Ectodermal cell (in vitro differentiated cells): ENCODE measurements around the gene CCDC149.

ENCODE experiments used
- H3K27ac ChIP-seq: 2 replicates; pipeline ENCODE4 v1.7.0; 2013; ENCODE audit warnings: mild to moderate bottlenecking, low read depth, low read length; ENCODE audit not compliant: insufficient read depth, poor library complexity, severe bottlenecking
- H3K27me3 ChIP-seq: 2 replicates; pipeline ENCODE4 v1.7.0; 2013; ENCODE audit warnings: mild to moderate bottlenecking, low read length; ENCODE audit not compliant: insufficient read depth, control insufficient read depth, poor library complexity, severe bottlenecking
- H3K36me3 ChIP-seq: one replicate; pipeline ENCODE4 v1.7.0; 2013; ENCODE audit warnings: low read length; ENCODE audit not compliant: control insufficient read depth, insufficient read depth
- H3K4me1 ChIP-seq: one replicate; pipeline ENCODE4 v1.7.0; 2013; ENCODE audit warnings: low read length; ENCODE audit not compliant: control insufficient read depth, insufficient read depth
- H3K4me3 ChIP-seq: 2 replicates; pipeline ENCODE4 v1.7.0; 2013; ENCODE audit warnings: low read depth, low read length, control low read depth; ENCODE audit not compliant: insufficient read depth
- H3K9me3 ChIP-seq: 2 replicates; pipeline ENCODE4 v1.7.0; 2013; ENCODE audit warnings: mild to moderate bottlenecking, low read length, moderate library complexity; ENCODE audit not compliant: control insufficient read depth
- WGBS, 2 experiments: methylation state at CpG; one replicate each; pipeline ENCODE4 v1.1.7; 2013; ENCODE audit warnings: missing lambda C conversion rate in 2 of 2; 5-methylcytosine and 5-hydroxymethylcytosine counted together

Gene CCDC149

DNA sequence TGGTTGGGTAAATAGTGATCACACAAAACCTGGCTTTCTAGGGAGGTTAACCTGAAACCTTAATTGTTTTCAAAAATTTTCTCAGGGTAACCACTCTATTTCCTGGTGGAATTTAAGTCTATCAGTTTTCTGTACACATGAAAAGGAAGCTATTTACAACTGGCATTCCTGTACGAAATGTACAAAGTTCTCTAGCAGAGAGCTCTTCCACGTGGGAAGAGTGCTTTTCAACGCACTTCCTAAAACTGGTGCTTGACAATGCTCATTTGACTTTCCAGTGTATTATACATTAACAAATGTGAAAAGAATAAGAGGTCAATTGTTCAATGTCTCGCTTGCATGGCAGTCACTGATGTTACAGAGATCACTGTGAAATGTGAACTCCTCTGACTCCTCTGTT is 120.3 kb downstream of the CCDC149 start:
- Histone ChIP-seq H3K4me3 (no peak overlapping the region), H3K9me3 (no peaks in the 10 kb centered on the region), H3K27ac (no peak overlapping the region), H3K27me3 (peaks cover 25% of the 10 kb centered on the region), H3K4me1 (no peaks in the 10 kb centered on the region), H3K36me3 (no peaks in the 10 kb centered on the region)
- 92 to 95% methylated on average over 4 of the region's 4 CpGs for WGBS, 2 experiments

DNA sequence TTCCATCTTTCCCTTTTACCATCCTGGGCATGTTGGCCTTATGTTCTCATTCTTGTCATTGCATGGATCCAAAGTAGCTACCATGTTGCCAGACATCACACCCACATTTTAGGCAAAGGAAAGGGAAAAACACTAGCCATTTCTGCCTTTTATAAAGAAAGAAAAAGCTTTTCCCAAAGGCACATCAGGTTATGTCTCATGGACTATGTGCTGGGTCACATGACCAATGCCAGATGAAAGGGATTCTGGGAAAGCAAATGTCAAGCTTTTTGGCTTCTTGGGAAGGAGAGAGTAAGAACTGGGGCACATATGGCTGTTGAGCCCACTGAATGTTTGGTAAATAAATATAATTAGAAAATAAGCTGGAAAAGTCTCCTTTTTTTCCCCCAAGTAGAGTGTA is 121.8 kb downstream of the CCDC149 start:
- no peaks in the 10 kb centered on the region for H3K4me1 ChIP-seq
- no peaks in the 10 kb centered on the region for H3K36me3 ChIP-seq
- no peak overlapping the region for H3K27ac ChIP-seq
- H3K27me3 ChIP-seq: peaks cover 10% of the 10 kb centered on the region
- no peaks in the 10 kb centered on the region for H3K9me3 ChIP-seq
- H3K4me3 ChIP-seq: no peak overlapping the region

DNA sequence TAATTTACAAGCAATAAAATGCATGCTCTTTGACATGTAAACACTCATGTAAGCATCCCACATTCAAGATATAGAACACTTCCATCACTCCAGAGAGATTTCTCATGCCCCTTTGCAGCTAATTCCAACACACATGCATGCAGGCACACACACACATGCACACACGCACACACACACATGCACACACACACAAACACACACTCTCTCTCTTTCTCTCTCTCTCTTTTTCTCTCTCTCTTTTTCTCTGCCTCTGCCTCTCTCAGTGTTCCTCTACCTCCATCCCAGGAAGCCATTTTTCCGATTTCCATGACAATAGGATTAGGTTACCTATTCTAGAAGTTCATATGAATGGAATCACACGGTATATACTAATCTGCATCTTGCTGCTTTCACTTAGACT is 129.3 kb downstream of the CCDC149 start:
- H3K4me3 ChIP-seq: no peak overlapping the region
- H3K9me3 ChIP-seq: no peaks in the 10 kb centered on the region
- H3K27me3 ChIP-seq: no peaks in the 10 kb centered on the region
- no peaks in the 10 kb centered on the region for H3K36me3 ChIP-seq
- no peaks in the 10 kb centered on the region for H3K4me1 ChIP-seq
- H3K27ac ChIP-seq: no peak overlapping the region
- 71 to 76% methylated on average over 2 to 3 of the region's 3 CpGs for WGBS, 2 experiments

DNA sequence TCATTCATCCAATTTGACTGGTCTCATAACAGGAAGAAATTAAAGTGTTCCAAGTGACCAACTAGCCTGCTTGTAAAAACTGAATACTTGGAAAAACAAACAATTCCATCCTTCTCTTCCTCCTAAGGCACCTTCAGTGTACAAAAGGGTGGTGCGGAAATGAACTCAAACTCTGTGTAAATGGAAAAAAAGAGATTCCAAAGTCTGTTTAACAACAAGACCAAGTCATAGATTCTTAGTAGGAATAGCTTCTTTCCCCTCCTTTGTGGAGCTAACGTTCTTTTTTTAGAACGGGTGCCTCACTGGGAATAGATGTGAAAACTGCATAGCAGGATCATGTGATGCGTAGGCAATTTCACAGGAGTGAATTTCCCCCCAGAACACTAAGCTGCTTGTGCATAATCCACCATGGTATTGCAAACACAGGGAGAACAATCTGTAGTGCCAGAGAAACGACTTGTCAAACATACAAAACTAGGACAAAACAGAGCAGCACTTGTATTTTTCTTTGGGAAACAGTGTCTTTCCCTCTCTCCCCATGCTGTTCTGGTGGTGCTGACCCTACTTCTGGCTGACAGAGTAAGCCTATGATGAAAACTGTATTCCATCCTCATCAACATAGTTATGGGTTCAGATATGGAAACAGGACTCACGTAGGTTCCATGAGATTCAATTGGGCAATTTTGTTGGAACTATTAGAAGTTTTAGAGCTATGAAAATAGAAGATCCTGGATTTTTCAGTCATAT is 130.7 kb downstream of the CCDC149 start:
- no peak overlapping the region for H3K4me3 ChIP-seq
- H3K36me3 ChIP-seq: no peaks in the 10 kb centered on the region
- 90 to 92% methylated on average over 6 of the region's 6 CpGs for WGBS, 2 experiments
- H3K9me3 ChIP-seq: no peaks in the 10 kb centered on the region
- no peaks in the 10 kb centered on the region for H3K27me3 ChIP-seq
- H3K27ac ChIP-seq: no peak overlapping the region
- H3K4me1 ChIP-seq: no peaks in the 10 kb centered on the region

DNA sequence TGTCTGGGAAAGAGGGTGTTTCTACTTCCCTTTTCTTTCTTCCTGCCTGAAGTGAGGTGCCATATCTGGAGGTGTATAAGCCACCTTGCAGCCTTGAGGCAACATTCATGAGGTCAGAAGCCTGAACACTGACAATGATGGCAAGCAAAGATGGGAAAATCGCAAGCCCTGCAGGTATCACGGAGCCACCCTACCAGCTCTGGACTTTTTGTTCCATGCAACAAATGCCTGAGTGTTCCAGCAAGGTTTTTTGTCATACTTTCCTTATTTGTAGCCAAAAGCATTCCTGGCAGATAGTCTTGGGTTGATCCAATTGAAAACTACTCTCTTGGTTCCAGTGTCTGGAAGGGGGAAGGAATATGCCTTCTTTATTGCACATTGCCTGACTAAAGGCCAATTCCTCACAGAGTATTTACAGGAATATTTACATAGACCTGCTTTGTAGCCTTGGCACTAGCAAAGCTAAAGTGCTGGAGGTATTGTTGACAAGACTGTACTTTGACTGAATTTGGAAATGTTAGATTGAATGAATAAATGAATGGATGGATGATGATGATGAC is 131.8 kb downstream of the CCDC149 start:
- H3K27me3 ChIP-seq: no peaks in the 10 kb centered on the region
- H3K9me3 ChIP-seq: no peaks in the 10 kb centered on the region
- H3K4me1 ChIP-seq: no peaks in the 10 kb centered on the region
- 94 to 96% methylated on average over 2 of the region's 2 CpGs for WGBS, 2 experiments
- no peak overlapping the region for H3K27ac ChIP-seq
- no peak overlapping the region for H3K4me3 ChIP-seq
- no peaks in the 10 kb centered on the region for H3K36me3 ChIP-seq

DNA sequence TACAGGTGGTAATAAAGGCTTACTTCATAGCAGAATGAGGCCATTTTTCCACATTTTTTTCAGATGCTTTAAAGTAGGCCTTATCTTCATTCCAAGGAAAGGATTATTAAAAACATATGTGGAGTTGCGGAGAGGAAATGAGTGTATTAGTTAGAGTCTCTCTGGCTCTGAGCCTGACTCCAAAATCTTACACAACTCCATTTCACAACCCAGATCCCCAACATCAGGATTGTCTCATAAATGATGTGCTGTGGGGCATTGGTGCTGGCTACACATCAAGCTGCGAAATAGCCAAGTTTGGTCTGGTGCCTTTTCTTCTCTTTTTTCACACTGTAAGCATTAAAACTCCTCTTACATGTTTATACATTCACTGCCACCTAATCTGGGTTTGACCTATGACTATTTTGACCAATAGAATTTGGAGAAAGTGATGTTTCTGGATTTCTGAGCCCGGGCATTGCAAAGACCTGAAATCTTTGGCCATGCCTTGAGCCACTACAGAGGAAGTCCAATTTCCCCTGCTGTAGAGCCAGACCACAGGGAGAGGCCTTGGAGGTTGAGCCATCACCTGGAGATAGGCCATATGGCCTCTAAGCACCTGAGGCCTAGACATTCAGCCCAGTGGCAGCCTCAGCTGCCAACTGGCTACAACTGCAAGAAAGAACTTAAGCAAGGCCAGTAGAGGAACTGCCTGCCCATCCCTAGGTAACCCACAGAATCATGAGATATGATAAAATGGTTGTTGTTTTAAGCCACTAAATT is 134.2 kb downstream of the CCDC149 start:
- Histone ChIP-seq H3K36me3 (no peaks in the 10 kb centered on the region), H3K4me3 (no peak overlapping the region), H3K27ac (no peak overlapping the region), H3K9me3 (no peaks in the 10 kb centered on the region), H3K27me3 (no peaks in the 10 kb centered on the region), H3K4me1 (no peaks in the 10 kb centered on the region)
- 47 to 50% methylated on average over 2 of the region's 3 CpGs for WGBS, 2 experiments

DNA sequence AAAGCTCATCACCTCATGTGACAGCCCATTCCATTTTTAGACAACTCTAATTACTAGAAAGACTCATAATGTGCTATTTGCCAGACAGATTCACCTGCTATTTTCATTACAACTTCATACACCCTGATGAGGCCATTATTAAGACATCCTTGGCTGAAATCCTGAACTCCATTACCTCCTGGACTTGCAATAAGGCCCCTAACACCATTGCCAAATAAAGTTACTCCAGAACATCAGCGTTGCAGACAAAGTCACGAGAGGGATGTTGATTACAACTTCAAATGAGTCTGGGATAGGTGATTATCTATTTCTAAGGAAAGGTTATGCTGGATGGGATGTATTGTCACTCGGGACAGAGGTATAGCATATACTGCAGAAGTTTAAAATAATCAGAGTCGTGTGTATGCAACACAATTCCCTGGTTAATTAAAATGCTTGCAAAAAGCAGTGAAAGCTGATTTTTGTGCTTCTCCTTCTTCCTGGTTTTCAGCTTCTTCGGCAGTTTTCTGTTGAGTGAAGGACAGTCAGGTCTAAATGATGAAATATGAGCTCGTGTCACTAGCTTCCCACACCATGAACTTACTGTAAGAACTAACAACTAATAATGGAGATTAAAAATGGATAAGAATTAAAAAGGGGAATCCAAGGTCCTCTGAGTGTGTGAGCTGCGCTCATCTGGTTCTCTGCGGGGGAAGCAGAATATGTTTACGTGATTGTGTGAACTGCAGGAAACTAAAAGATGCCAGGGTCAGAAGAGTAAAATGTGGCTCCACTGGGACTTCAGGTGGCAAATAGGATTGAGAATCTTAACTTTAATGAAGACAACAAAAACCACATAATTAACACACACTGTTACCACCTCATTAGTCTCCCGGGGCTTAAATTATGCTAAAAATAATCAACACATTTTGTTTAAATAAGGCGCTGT is 135.0 kb downstream of the CCDC149 start:
- no peak overlapping the region for H3K4me3 ChIP-seq
- H3K36me3 ChIP-seq: no peaks in the 10 kb centered on the region
- no peaks in the 10 kb centered on the region for H3K9me3 ChIP-seq
- no peaks in the 10 kb centered on the region for H3K4me1 ChIP-seq
- no peaks in the 10 kb centered on the region for H3K27me3 ChIP-seq
- no peak overlapping the region for H3K27ac ChIP-seq
- WGBS, 2 experiments: 90 to 91% methylated on average over 10 to 11 of the region's 11 CpGs

DNA sequence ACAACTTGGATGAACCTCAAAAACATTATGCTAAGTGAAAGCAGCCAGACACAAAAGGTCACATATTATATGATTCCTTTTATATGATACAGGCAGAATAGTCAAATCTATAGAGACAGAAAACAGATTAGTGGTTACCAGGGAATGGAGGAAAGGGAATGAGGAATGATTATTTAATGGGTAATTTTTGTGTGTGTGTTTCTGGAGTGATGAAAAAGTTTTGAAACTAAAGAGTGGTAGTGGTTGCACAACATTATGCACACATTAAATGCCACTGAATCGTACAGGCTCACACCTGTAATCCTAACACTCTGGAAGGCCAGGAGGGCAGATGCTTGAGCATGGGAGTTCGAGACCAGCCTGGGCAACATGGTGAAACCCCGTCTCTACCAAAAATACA is 137.1 kb downstream of the CCDC149 start:
- no peak overlapping the region for H3K27ac ChIP-seq
- H3K36me3 ChIP-seq: no peaks in the 10 kb centered on the region
- 95% methylated on average over 3 of the region's 3 CpGs for WGBS, 2 experiments
- no peaks in the 10 kb centered on the region for H3K4me1 ChIP-seq
- no peaks in the 10 kb centered on the region for H3K9me3 ChIP-seq
- no peak overlapping the region for H3K4me3 ChIP-seq
- no peaks in the 10 kb centered on the region for H3K27me3 ChIP-seq

DNA sequence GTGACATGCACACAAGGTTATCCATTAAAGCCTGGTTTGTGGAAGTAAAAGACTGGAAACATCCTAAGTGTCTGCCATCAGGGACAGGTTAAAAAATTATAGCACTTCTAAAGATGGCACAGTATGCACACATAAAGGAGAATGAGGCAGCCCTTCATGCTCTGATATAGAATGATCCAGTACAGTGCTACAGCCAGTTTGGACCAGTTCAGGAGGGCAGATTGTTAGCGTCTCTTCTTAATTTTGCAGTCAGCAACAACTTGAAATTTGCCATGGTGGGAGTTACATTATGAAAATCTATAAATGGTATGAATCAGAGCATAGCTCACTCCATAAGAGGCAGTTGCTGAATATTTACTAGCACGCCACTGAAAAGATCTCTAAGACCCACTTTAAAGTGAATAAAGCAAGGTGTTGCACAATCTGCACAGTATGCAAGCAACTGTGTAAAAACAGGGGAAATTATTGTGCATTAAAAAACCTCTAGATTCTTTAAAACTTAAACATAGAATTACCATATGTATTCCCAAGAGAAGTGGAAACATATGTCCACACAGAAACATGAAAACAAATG is 137.7 kb downstream of the CCDC149 start:
- Histone ChIP-seq H3K36me3 (no peaks in the 10 kb centered on the region), H3K27ac (no peak overlapping the region)
- WGBS, 2 experiments: 91 to 93% methylated on average over 2 of the region's 2 CpGs

More for the DNA sequence above, 137.7 kb downstream of the CCDC149 start:
- Histone ChIP-seq H3K4me1 (no peaks in the 10 kb centered on the region), H3K4me3 (no peak overlapping the region), H3K9me3 (no peaks in the 10 kb centered on the region), H3K27me3 (no peaks in the 10 kb centered on the region)
